A549 (cell line): ENCODE results near the gene SCUBE1. TPM values are rescaled to one million over a fixed set of nuclear protein-coding genes. Genes with fewer than 3 reads are reported as not detected.

Experiments used
- ATAC-seq, 2 experiments: fragments of 200-7000 bp in 1 of 2; fragments of >200 bp in 1 of 2; cut with Nextera tagmentation in 1 of 2; cut with Tn5 transposase in 1 of 2; 3 replicates each; pipeline versions ENCODE4 v1.8.0 to v1.9.1; 2018 to 2020; ENCODE audit warnings: mild to moderate bottlenecking in 1 of 2, moderate library complexity in 1 of 2
- CTCF ChIA-PET: fragments of 300-600 bp; sonication (Branson Sonifier 250); formaldehyde crosslinking; extraction: SDS; loops from one replicate; lab custom pipeline; 2021; ENCODE audit warnings: antibody characterized with exemption, inconsistent platforms; lab: Yijun Ruan, JAX
- POLR2A ChIA-PET: fragments of 350-600 bp; formaldehyde crosslinking; extraction: SDS; loops from one replicate; lab custom pipeline; 2021; ENCODE audit warnings: antibody characterized with exemption, inconsistent platforms; lab: Yijun Ruan, JAX
- DNase-seq, 2 experiments: peaks; one replicate each; pipeline versions ENCODE4 v3.0.0 to v3.0.0-alpha.2; 2011 to 2016; ENCODE audit warnings: low read depth in 1 of 2, low spot score in 1 of 2
- FAIRE-seq: peaks from 2 replicates; lab custom pipeline; 2011; peaks lifted over from hg19 to GRCh38; lab: Jason Lieb, UNC
- H3K27ac ChIP-seq, 2 experiments: fragments of >200 bp; sonication (Bioruptor Twin); formaldehyde crosslinking; 3 replicates each; pipeline ENCODE4 v1.5.1; 2016 to 2017
- H3K4me1 ChIP-seq: fragments of >200 bp; sonication (Bioruptor Twin); formaldehyde crosslinking; 3 replicates; pipeline ENCODE4 v1.6.1; 2016
- H3K4me2 ChIP-seq: fragments of >200 bp; sonication (Bioruptor Twin); formaldehyde crosslinking; 3 replicates; pipeline ENCODE4 v1.6.1; 2016
- H3K4me3 ChIP-seq: fragments of >200 bp; sonication (Bioruptor Twin); formaldehyde crosslinking; 3 replicates; pipeline ENCODE4 v1.5.1; 2016
- H3K9me3 ChIP-seq: fragments of >200 bp; sonication (Bioruptor Twin); formaldehyde crosslinking; 3 replicates; pipeline ENCODE4 v1.6.1; 2016
- CEBPB ChIP-seq, 2 experiments: fragments of >200 bp in 1 of 2; sonication (Bioruptor Twin) in 1 of 2; formaldehyde crosslinking in 1 of 2; IDR thresholded peaks; 2 replicates each; pipeline ENCODE4 v1.6.1; 2012 to 2016
- CHD2 ChIP-seq: fragments of 150-350 bp; IDR thresholded peaks from 2 replicates; pipeline ENCODE4 v1.6.1; 2014; ENCODE audit warnings: low read length; ENCODE audit not compliant: partially characterized antibody
- EHF ChIP-seq: fragments of 250-450 bp; sonication (Bioruptor Pico); IDR thresholded peaks from 2 replicates; pipeline ENCODE4 v1.5.0; 2020; ENCODE audit warnings: mild to moderate bottlenecking
- EHMT2 ChIP-seq: fragments of 200-600 bp; sonication (generic); IDR thresholded peaks from 2 replicates; pipeline ENCODE4 v1.6.1; 2016; ENCODE audit warnings: antibody characterized with exemption, low read depth, mild to moderate bottlenecking, moderate library complexity
- FOXS1 ChIP-seq: fragments of 250-450 bp; sonication (Bioruptor Pico); IDR thresholded peaks from 2 replicates; pipeline ENCODE4 v1.5.0; 2020; ENCODE audit warnings: mild to moderate bottlenecking, moderate library complexity
- JUNB ChIP-seq: fragments of >200 bp; sonication (Bioruptor Twin); formaldehyde crosslinking; IDR thresholded peaks from 2 replicates; pipeline ENCODE4 v1.6.1; 2016
- MYC ChIP-seq: IDR thresholded peaks from 2 replicates; pipeline ENCODE4 v1.6.1; 2012; ENCODE audit warnings: mild to moderate bottlenecking, inconsistent platforms, low read length, improper control_type of control experiment, borderline replicate concordance
- NPAS2 ChIP-seq: fragments of 250-450 bp; sonication (Bioruptor Pico); IDR thresholded peaks from 2 replicates; pipeline ENCODE4 v1.8.0; 2022; ENCODE audit warnings: mild to moderate bottlenecking, moderate library complexity, borderline replicate concordance
- POLR2AphosphoS2 ChIP-seq: conservative IDR thresholded peaks from 2 replicates; pipeline ENCODE4 v1.6.1; 2012; ENCODE audit warnings: low read length, improper control_type of control experiment, inconsistent platforms
- RFX5 ChIP-seq: fragments of 450-650 bp; IDR thresholded peaks from 2 replicates; pipeline ENCODE4 v1.7.1; 2014; ENCODE audit warnings: antibody characterized with exemption, mild to moderate bottlenecking, moderate library complexity
- SMC3 ChIP-seq: fragments of >200 bp; sonication (Bioruptor Twin); formaldehyde crosslinking; IDR thresholded peaks from 3 replicates; pipeline ENCODE4 v1.6.1; 2018; ENCODE audit warnings: inconsistent platforms
- WGBS: methylation state at CpG from one replicate; pipeline ENCODE4 v1.1.6; 2017; ENCODE audit errors: missing lambda C conversion rate; 5-methylcytosine and 5-hydroxymethylcytosine counted together
- polyA plus RNA-seq, 4 experiments: library from polyadenylated mRNA; depleted of rRNA in 3 of 4; stranded (reverse); fragments of >200 nt; fragmentation: RNase III in 1 of 4; extraction: RNeasy Plus Mini Kit Qiagen cat#74134 plus additional on column Dnase treatment in 1 of 4; gene quantifications; 2 replicates in 3 of 4; 3 replicates in 1 of 4; pipeline ENCODE4 v1.2.3, GENCODE V29; 2011 to 2017
- TF ChIP-seq, protein P1 (sequence below): fragments of 150-350 bp; IDR thresholded peaks from 2 replicates; pipeline ENCODE4 v1.6.1; 2014; ENCODE audit warnings: low read depth, mild to moderate bottlenecking, low read length
- TF ChIP-seq, protein P2 (sequence below): IDR thresholded peaks from 2 replicates; pipeline ENCODE4 v1.6.1; 2012

The SCUBE1 gene
- polyA plus RNA-seq, 2 of the 4 experiments (the other 2 are of a cell fraction), result 0.01 to 0.12 TPM

DNA sequence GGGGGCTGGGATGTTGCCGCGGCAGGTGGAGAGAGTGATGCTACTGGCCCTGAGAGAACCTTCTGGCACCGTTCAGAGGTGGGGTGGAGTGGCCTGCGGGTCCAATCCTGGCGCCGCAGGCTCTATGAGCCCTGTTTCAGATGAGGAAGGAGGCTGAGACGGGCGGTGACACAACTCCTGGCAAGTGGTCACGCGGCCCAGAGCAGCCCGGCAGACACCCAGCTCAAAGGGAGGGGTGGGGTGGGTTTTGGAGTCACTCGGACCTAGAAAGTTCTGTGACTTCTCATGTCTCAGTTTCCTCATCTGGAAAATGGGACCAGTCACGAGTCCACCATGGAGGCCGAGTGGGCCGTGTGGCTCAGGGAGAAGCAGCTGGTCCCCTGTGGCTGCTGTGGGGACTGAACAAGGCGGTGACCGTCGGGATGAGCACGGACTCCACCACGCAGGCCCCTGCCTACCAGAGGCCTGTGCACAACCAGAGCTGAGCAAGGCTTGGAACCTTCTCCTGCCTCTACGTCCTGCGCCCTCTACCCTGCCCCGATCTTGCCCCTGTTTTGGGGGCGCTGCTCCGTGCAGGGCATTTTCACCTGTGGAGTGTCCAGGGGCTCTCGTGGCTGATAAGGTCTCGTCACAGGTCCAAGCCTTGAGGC, 188.2 kb downstream of the SCUBE1 start:
- WGBS, result 93% methylated on average over 3 of the region's 27 CpGs
- Histone ChIP-seq H3K4me1 (peaks cover 14% of the 10 kb centered on the region; the same call in 2 of the 3 replicates), H3K27ac (no peak overlapping the region), H3K4me3 (no peak overlapping the region), H3K9me3 (no peaks in the 10 kb centered on the region), H3K4me2 (no peak overlapping the region)
- ChIA-PET POLR2A (no interaction called here), CTCF (no interaction called here)
- ATAC-seq (no peak), FAIRE-seq (no peak)
- TF ChIP-seq SMC3 (no peak), POLR2AphosphoS2 (no peak), EHF (CRISPR knock-in tag) (no peak)
- TF ChIP-seq, protein P1, sequence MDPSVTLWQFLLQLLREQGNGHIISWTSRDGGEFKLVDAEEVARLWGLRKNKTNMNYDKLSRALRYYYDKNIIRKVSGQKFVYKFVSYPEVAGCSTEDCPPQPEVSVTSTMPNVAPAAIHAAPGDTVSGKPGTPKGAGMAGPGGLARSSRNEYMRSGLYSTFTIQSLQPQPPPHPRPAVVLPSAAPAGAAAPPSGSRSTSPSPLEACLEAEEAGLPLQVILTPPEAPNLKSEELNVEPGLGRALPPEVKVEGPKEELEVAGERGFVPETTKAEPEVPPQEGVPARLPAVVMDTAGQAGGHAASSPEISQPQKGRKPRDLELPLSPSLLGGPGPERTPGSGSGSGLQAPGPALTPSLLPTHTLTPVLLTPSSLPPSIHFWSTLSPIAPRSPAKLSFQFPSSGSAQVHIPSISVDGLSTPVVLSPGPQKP, result no peak
- TF ChIP-seq, all 56 proteins: peak for 0
- DNase-seq, result no peak

DNA sequence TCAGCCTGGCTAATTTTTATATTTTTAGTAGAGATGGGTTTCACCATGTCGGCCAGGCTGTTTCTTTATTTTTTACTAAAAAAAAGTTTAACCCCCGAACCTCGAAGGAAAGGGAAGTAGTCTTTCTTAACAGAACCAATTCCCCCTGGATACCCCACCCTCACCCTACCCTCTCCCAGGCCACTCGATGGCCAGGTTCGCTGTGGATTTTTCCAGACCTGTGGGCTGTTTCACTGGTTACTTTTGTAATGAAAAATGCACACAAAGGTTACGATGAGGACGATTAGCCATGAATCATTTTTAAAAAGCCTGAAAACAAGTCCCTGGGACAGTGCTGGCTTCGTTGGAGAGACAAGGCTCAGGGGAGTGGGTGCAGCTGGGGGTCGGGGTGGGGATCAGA, 189.3 kb downstream of the SCUBE1 start:
- no peak overlapping the region for H3K4me3 ChIP-seq
- POLR2A ChIA-PET, result no interaction called here
- H3K4me2 ChIP-seq, result peak overlapping the region; percentile 25; the same call in 1 of the 3 replicates
- CTCF ChIA-PET, result no interaction called here
- DNase-seq (no peak), ATAC-seq (no peak), FAIRE-seq (no peak)
- WGBS, result 82% methylated on average over 9 of the region's 9 CpGs
- H3K4me1 ChIP-seq, result peaks cover 14% of the 10 kb centered on the region; the same call in 2 of the 3 replicates
- H3K27ac ChIP-seq, result no peak overlapping the region
- no peak for TF ChIP-seq EHF (CRISPR knock-in tag)
- TF ChIP-seq, protein P1, result no peak
- TF ChIP-seq JUNB, result no peak
- no peak for TF ChIP-seq FOXS1 (CRISPR knock-in tag)
- TF ChIP-seq RFX5, result no peak
- TF ChIP-seq POLR2AphosphoS2, result no peak
- TF ChIP-seq, all 56 proteins: peak for 0
- no peaks in the 10 kb centered on the region for H3K9me3 ChIP-seq

DNA sequence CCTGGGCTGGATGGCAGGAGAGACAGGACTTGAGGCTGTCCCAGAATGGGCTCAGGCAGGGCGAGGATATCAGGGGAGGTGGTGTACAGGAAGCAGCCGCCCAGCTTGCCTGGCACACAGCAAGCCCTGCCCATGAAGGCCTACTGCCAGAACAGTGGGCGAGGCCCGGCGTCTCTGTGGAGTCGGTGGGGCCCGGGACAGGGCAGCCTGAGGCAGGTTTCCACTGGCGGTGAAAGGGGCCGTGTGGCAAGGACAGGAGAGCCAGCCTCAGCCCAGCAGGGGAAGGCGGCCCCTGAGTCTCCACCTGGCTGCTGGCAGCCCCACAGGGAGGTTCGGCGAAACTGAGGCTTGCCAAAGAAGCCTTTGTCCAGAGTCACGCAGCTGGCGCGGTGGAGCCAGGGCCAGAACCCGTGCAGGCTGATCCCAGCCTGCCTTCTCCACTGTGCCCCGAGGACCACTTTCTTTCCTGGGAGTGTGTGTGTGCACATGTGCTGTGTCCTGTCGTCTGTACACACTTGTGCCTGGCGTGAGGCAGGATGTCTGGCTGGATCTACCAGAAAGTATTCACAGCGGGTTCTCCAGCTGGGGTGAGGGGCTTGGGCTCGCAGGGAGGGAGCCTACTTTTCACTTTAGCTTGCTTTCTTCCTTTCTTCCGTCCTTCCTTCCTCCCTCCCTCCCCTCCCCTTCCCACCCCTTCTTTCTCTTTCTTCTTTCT, 190.7 kb downstream of the SCUBE1 start:
- peak in 1 of 2 experiments; percentile 55 for DNase-seq
- POLR2A ChIA-PET, result no interaction called here
- peaks cover 14% of the 10 kb centered on the region; the same call in 2 of the 3 replicates for H3K4me1 ChIP-seq
- peak overlapping the region; percentile 100 for H3K4me2 ChIP-seq
- H3K27ac ChIP-seq, result peak overlapping the region; percentile 92 to 98
- peak overlapping the region; percentile 93 for H3K4me3 ChIP-seq
- WGBS, result 35% methylated on average over 6 of the region's 22 CpGs
- no peak for TF ChIP-seq RFX5
- TF ChIP-seq, protein P2, sequence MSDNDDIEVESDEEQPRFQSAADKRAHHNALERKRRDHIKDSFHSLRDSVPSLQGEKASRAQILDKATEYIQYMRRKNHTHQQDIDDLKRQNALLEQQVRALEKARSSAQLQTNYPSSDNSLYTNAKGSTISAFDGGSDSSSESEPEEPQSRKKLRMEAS, result peak; percentile 19; the same call in 1 of the 2 replicates
- TF ChIP-seq, all 56 proteins: peak for 1
- FAIRE-seq, result no peak
- H3K9me3 ChIP-seq, result no peaks in the 10 kb centered on the region
- peak; percentile 73 to 85 for ATAC-seq
- CTCF ChIA-PET, result no interaction called here

DNA sequence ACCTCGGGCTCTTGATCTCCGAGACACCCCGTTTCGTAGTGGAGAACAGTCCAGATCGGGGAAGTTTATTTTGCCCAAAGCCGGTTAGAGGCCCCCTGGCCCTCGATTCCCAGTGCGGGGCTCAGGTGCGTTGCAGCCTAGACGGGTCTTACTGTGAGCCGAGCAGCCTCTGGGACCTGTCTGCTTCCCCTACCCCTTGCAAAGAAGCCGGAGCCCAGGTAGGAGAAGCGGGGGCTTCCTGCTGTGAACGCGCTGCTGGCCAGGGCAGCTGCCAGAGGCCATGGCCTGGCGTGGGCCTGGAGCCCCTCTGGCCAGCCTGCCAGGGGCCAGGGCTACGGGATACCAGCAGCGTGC, 191.2 kb downstream of the SCUBE1 start:
- Histone ChIP-seq H3K27ac (peak overlapping the region; percentile 92 to 98), H3K4me2 (peak overlapping the region; percentile 100), H3K4me1 (peaks cover 14% of the 10 kb centered on the region; the same call in 2 of the 3 replicates), H3K4me3 (peak overlapping the region; percentile 93), H3K9me3 (no peaks in the 10 kb centered on the region)
- peak in 1 of 2 experiments; percentile 48; a peak in 5 of 6 replicates for ATAC-seq
- no peak for DNase-seq
- 13% methylated on average over 3 of the region's 18 CpGs for WGBS
- ChIA-PET POLR2A (no interaction called here), CTCF (no interaction called here)
- FAIRE-seq, result no peak
- TF ChIP-seq NPAS2 (CRISPR knock-in tag) (no peak), EHMT2 (no peak), CEBPB (IDR thresholded peaks at IDR 0.05) (no peak), CHD2 (no peak), MYC (0 out of 2 replicates have a peak, but pooled peaks have one; percentile 1)
- TF ChIP-seq, protein P2, result no peak
- TF ChIP-seq, protein P1, result no peak
- TF ChIP-seq, all 56 proteins: peak for 1
